PC-3 (cell line): ENCODE measurements around the gene SETD1A.

Experiments
- EZH2 ChIP-seq: fragments of 300-600 bp; sonication (generic); IDR thresholded peaks from one replicate; pipeline ENCODE4 v1.6.1; 2017; ENCODE audit warnings: antibody characterized with exemption, mild to moderate bottlenecking, low read length; ENCODE audit not compliant: unreplicated experiment
- EZH2phosphoT487 ChIP-seq: fragments of 300-600 bp; sonication (generic); IDR thresholded peaks from 2 replicates; pipeline ENCODE4 v1.6.1; 2018; ENCODE audit warnings: mild to moderate bottlenecking, antibody characterized with exemption, low read length, borderline replicate concordance
- TF ChIP-seq, protein P1 (sequence below): fragments of 300-600 bp; sonication (generic); conservative IDR thresholded peaks from 2 replicates; pipeline ENCODE4 v1.5.1; 2017; ENCODE audit warnings: antibody characterized with exemption, low read depth, mild to moderate bottlenecking, low read length

DNA sequence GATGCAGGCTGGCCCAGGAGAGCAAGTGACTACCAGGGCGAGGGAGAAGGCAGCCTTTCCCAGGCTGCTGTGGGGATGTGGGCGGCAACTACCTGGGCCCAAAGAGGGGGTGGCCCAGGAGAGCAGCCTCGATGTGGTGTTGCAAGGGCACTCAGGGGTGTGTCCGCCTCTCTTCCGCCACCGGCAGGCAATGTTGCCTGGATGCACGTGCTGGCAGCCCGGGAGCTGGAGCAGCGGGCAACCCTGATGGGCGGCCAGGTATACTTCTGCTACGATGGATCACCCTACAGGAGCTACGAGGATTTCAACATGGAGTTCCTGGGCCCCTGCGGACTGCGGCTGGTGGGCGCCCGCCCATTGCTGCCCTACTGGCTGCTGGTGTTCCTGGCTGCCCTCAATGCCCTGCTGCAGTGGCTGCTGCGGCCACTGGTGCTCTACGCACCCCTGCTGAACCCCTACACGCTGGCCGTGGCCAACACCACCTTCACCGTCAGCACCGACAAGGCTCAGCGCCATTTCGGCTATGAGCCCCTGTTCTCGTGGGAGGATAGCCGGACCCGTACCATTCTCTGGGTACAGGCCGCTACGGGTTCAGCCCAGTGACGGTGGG is 30.1 kb downstream of the SETD1A start:
- TF ChIP-seq, protein P1, sequence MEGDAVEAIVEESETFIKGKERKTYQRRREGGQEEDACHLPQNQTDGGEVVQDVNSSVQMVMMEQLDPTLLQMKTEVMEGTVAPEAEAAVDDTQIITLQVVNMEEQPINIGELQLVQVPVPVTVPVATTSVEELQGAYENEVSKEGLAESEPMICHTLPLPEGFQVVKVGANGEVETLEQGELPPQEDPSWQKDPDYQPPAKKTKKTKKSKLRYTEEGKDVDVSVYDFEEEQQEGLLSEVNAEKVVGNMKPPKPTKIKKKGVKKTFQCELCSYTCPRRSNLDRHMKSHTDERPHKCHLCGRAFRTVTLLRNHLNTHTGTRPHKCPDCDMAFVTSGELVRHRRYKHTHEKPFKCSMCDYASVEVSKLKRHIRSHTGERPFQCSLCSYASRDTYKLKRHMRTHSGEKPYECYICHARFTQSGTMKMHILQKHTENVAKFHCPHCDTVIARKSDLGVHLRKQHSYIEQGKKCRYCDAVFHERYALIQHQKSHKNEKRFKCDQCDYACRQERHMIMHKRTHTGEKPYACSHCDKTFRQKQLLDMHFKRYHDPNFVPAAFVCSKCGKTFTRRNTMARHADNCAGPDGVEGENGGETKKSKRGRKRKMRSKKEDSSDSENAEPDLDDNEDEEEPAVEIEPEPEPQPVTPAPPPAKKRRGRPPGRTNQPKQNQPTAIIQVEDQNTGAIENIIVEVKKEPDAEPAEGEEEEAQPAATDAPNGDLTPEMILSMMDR, result no peak
- TF ChIP-seq EZH2phosphoT487 (no peak), EZH2 (no peak)
